Adipose tissue (tissue), 3 donors: ENCODE results near the gene STAP1. TPM values are rescaled to one million over a fixed set of nuclear protein-coding genes. Genes with fewer than 3 reads are reported as not detected.
"Not testable (repeated sequence)": the region's sequence is repeated elsewhere in the genome, so short reads cannot be mapped to it uniquely, and the experiment has no call there.

Source experiments
- H3K27ac ChIP-seq: one replicate; pipeline ENCODE4 v1.5.1; 2013; ENCODE audit warnings: low read depth, low read length
- WGBS, 3 donors: extraction: QIAGEN DNeasy Blood & Tissue Kit; methylation state at CpG; one replicate each; pipeline ENCODE4 v1.1.7; 2013; 5-methylcytosine and 5-hydroxymethylcytosine counted together
- polyA plus RNA-seq, 3 donors: library from polyadenylated mRNA; stranded (reverse); fragments of 200-250 nt; gene quantifications; one replicate each; pipeline ENCODE4 v1.2.3, GENCODE V29; 2013
- donor health status: healthy with polysubstance abuse.
- donor health status: Bipolar disorder and iron deficiency.
- donor health status: healthy.

Gene STAP1
- polyA plus RNA-seq, 3 donors, result 0.12 to 1.3 (median 0.13) TPM

GRCh38 chr4:67603310-67604028 is 44.9 kb downstream of the STAP1 start:
- 92 to 94% (median 94%) methylated on average over 2 of the region's 2 CpGs for WGBS, 3 donors
- no peak overlapping the region for H3K27ac ChIP-seq

GRCh38 chr4:67604029-67604381 is 45.5 kb downstream of the STAP1 start:
- H3K27ac ChIP-seq, result no peak overlapping the region
- 89 to 94% (median 93%) methylated on average over 2 of the region's 2 CpGs for WGBS, 3 donors

- no peak overlapping the region for H3K27ac ChIP-seq
- 69 to 84% (median 71%) methylated on average over 3 of the region's 3 CpGs for WGBS, 3 donors
Observed at GRCh38 chr4:67604749-67605148, 46.2 kb downstream of the STAP1 start.

DNA sequence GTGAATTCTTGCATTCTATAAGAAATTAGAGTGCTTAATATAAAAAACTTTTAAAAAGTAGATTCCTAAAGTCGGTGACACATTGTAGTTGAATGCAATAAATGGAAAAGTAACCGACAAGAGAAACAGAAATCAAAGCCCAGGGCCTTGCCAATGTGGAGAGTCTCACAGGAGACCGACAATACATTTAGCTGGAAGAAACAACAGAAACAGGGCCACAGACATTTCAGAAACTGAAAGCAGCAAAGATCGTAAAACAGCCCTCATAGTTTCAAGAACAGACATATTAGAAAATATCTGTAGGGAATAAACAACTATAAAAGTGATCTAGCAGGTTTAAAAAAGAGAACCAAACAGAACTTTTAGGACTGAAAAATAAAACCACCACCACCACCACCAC is 49.5 kb downstream of the STAP1 start:
- no peak overlapping the region for H3K27ac ChIP-seq
- 79 to 92% (median 85%) methylated on average over 4 of the region's 4 CpGs for WGBS, 3 donors

GRCh38 chr4:67614186-67614585 is 55.7 kb downstream of the STAP1 start:
- H3K27ac ChIP-seq, result no peak overlapping the region
- WGBS, 3 donors, result 66 to 99% (median 99%) methylated on average over 4 of the region's 4 CpGs

GRCh38 chr4:67615119-67615518 is 56.6 kb downstream of the STAP1 start:
- 87 to 98% (median 89%) methylated on average over 5 of the region's 5 CpGs for WGBS, 3 donors
- no peak overlapping the region for H3K27ac ChIP-seq

DNA sequence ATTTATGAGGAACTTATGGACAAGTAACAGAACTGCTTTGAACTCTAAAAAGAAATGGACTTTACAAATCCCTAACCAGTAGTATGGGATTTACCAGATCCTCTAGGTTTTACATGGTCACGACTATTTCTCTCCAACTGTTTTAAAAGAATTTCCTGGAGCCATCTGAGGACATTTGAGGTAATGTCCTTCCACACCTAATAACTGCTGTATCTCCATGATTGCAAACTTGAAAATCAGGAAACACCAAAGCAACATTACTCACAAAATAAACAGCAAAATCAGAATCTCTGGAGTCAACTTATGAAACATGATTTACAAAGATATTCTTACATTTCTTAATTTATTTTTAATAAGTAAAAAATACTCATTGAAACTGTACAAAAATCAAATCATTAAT is 58.0 kb downstream of the STAP1 start:
- no peak overlapping the region for H3K27ac ChIP-seq
- whole genome bisulfite sequencing, 3 donors, result 58 to 93% (median 90%) methylated on average over 1 of the region's 1 CpG

DNA sequence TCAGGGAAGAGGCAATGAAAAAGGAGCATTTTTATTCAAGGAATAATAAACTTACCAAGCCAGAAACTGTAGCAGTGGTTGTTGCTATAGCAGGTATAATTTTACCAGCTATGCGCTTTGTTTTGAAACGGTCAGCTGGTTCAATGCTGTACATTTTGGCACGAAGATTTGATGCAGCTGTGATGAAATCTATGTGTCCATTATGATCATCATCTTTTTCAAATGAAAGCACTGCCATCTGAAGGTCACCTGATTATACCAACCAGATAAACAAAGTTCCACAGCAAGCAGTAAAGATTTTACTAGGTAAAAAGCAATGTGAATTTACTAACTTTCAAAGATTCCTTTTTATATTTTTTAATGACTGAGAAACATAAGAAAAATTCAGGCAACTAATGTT is 66.4 kb downstream of the STAP1 start:
- WGBS, 3 donors, result 46 to 85% (median 85%) methylated on average over 3 of the region's 3 CpGs
- no peak overlapping the region for H3K27ac ChIP-seq

GRCh38 chr4:67632492-67632891 is 74.0 kb downstream of the STAP1 start:
- WGBS, 3 donors, result 44 to 77% (median 68%) methylated on average over 3 of the region's 3 CpGs
- no peak overlapping the region for H3K27ac ChIP-seq

GRCh38 chr4:67634741-67635140 is 76.2 kb downstream of the STAP1 start:
- H3K27ac ChIP-seq, result no peak overlapping the region
- WGBS, 3 donors, result 87 to 96% (median 93%) methylated on average over 2 of the region's 2 CpGs

DNA sequence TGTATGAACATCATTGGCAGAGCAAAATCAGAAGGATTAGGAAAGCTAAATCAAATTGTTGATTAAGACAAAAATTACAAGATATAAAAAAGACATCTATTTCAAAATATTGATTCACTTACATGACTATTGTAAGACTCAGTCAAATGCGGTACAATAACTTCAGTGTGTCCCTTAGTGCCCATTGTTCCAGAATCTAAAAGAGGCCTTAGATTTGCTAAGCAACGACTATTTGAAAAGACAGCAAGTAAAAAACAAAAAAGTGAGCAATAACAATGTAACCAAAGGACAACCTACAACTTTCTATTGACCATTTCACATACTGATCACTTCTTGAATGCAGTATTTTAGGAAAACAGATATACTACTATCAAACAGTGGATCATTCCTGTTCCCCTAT is 76.8 kb downstream of the STAP1 start:
- 95 to 96% (median 96%) methylated on average over 2 of the region's 2 CpGs for WGBS, 3 donors
- H3K27ac ChIP-seq, result no peak overlapping the region

- H3K27ac ChIP-seq, result not testable (repeated sequence)
- 91 to 98% (median 96%) methylated on average over 10 to 30 of the region's 30 CpGs for WGBS, 3 donors
Observed at GRCh38 chr4:67636978-67637377, 78.5 kb downstream of the STAP1 start.

GRCh38 chr4:67638136-67638535 is 79.6 kb downstream of the STAP1 start:
- no peak overlapping the region for H3K27ac ChIP-seq
- WGBS, 3 donors, result 56 to 94% (median 72%) methylated on average over 5 of the region's 5 CpGs

DNA sequence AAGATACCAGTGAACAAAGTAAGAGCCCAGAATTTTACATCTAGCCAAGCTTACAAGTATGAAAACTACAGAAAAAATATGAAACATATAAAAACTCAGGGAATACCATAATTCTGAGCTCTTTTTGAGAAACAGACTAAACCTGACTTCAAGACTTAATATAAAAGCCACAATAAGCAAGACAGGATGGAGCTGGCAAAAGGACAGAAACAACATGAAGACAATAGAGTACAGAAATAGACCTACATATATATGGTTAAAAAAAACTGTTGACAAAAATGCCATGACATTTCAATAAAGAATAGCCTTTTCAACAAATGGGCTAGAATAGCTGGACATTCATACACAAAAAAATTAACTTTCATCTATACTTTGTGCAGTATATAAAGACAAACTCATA is 93.0 kb downstream of the STAP1 start:
- no peak overlapping the region for H3K27ac ChIP-seq

Other genes starting within 250 kb of the STAP1 start
- 1 to 10 TPM; 4.7 to 5.7 (median 5.5) TPM for gene CENPC, start 13.2 kb upstream of the STAP1 start, polyA plus RNA-seq
- 10 to 100 TPM in 1 of 3 donors, 1 to 10 TPM in 2; 3.2 to 13.7 (median 9.9) TPM for gene UBA6, start 142.4 kb downstream of the STAP1 start, polyA plus RNA-seq
- gene GNRHR, start 195.7 kb downstream of the STAP1 start, polyA plus RNA-seq, result not detected